Stimulated activated CD4-positive, alpha-beta T cell treated with anti-CD3 and anti-CD28 coated beads, Interleukin-15, amount 100 ng/mL, for 48 hours (primary cell): ENCODE results near the gene NDUFA8.

ENCODE experiments used
- DNase-seq, 2 donors: peaks; one replicate each; pipeline ENCODE4 v3.0.0-alpha.2; 2020; ENCODE audit warnings: low read depth in 2 of 2

Gene NDUFA8

DNA sequence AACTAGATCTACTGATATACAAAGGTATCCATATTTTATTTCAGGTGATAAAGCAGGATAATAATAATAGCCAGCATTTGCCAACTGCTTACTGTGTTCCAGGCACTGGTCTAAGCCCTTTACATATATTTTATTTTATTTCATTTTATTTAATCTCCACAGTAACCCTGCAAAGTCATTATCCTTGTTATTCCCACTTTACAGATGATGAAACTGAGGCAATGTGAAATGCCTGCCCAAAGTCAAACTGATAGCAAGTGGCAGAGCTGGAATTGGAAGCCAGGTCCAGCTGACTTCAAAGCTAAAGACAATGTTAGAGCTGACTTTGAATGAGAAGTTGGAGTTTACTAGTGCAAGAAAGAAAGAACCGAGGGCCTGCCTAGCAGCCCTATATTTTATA lies 25.0 kb upstream of the NDUFA8 start:
- no peak for DNase-seq

- DNase-seq = no peak
Observed at GRCh38 chr9:122183501-122183900, 23.9 kb upstream of the NDUFA8 start.

DNA sequence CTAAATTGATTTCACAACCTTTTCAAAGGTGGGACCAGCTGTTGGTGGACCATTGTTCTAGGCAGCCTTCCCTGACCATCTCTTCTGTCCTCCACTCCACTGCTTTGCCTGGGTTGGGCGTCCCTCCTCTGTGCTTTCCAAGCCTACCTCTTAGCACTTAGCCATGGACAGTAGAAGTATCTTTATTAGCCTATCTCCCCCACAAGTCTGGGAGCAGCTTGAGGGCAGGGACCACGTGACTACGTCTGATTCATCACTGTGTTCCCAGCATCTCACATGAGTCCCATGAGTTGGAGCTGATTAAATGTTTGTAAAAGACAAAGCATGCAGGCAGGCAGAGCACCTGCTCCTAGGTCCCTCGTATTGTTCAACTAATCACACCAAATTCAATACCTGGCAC lies 21.1 kb upstream of the NDUFA8 start:
- DNase-seq = no peak

DNA sequence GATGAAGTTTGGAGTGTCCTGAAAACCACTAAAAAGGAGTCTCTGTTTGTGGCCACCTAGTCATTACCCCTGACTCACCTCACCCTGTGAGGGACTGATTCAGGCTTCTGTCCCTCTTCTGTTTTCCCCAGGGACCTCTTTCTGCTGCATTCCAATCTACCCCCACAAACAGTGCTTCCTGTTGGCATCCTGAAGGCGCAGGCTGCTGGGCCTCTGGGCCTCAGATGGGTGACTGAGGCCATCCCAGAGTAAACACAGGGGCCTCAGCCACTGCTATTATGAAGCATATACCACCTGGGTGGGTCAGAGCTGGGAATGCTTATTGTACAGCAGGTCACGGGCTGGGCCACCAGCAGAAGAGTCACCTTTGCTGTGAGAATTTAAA lies 20.1 kb upstream of the NDUFA8 start:
- DNase-seq = no peak

GRCh38 chr9:122179054-122179689 lies 19.6 kb upstream of the NDUFA8 start:
- DNase-seq = no peak

DNA sequence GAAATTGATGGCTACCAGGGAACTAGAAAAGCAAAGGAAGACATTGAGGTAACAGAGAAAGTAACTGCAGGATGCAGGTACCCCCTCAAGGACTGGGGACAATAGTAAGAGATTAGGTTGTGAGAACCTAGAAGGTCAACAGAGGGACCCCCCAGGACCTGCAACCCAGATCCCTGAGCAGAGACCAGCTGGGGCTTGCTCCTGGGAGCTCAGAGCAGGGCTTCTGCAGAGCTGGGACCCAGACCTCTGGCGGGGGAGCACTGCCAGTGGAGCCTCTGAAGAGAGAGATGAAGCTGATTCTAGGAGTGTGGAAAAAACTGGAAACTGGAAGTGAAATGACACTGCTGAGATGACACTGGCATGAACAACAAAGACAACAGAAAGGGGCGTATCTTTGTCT lies 17.3 kb upstream of the NDUFA8 start:
- DNase-seq = no peak

- DNase-seq = no peak
Observed at GRCh38 chr9:122173670-122174069, 14.1 kb upstream of the NDUFA8 start.

DNA sequence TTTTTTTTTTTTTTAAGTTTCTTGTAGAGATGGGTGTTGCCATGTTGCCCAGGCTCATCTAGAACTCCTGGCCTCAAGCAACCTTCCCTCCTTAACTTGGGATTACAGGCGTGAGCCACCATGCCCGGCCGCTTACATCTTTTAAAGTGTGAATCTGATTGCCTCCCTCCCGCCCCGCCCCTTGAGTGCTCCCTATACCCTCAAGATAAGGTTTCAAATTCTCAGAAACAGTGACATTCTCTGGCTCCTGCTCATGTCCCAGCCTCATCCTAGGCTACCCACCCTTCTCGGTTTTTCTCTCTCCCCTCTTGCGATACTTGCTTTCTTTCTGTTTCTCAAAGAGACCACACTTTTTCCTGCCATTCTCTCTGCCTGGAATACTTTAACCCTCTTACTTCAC lies 12.6 kb upstream of the NDUFA8 start:
- no peak for DNase-seq

DNA sequence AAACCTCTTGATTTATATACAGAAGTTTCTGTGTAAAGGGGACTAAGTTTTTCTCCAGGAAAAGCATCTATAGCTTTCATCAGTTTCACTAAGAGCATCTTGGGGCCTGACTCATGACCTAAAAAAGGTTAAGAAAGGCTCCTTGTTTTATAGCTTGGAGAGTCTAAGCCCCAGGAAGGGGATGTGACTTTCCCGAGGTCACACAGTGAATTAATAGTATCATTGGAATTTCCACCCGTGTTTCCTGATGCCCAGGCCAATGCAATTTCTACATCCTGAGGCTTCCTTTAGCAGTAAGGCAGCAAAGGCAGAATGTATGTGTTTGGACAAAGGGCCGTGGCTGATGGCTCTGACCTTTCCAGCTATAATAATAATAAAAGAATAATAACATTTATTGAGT lies 8.8 kb upstream of the NDUFA8 start:
- DNase-seq = no peak

DNA sequence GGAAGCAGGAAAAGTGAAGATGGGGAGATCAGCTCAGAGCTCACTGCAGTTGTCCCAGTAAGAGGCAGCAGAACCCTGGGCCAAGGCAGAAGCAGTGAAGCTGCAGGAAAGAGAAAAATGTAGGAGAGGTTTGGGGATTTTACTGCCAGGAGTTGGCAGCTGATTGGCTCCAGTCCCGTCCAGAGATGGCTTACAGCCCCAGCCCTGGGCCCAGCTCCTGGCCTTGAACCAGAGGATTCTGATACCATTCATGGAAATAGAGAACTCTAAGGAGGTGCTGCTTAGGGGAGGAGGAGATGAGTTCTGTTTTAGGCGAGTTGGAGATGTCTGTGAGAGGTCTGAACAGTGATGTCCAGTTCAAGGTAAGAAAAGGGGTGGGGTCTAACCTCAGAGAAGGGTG lies 4.7 kb upstream of the NDUFA8 start:
- DNase-seq = no peak

GRCh38 chr9:122162415-122162814 lies 2.8 kb upstream of the NDUFA8 start:
- DNase-seq = no peak

GRCh38 chr9:122159925-122160246 lies 307 bp upstream of the NDUFA8 start:
- no peak for DNase-seq

DNA sequence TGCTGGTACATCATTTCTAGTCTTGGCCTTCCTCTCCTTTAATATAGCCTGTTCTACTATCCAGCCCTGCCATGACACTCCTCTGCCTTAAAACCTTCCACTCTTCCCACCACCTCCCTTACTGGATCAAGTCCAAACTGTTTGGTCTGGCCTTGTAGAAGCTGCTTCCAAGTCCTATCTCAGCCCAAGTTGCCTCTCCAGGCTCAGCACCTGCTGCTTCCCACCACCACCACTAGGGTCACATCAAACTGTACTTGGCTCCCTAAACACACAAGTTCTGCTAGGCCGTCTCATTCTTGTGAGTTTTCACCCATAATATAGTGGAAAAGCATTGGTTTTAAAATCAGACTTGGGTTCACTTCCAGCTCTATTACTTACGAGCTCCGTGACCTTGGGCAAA lies 1.4 kb downstream of the NDUFA8 start:
- no peak for DNase-seq

- no peak for DNase-seq
Observed at GRCh38 chr9:122155796-122156195, 3.8 kb downstream of the NDUFA8 start.

DNA sequence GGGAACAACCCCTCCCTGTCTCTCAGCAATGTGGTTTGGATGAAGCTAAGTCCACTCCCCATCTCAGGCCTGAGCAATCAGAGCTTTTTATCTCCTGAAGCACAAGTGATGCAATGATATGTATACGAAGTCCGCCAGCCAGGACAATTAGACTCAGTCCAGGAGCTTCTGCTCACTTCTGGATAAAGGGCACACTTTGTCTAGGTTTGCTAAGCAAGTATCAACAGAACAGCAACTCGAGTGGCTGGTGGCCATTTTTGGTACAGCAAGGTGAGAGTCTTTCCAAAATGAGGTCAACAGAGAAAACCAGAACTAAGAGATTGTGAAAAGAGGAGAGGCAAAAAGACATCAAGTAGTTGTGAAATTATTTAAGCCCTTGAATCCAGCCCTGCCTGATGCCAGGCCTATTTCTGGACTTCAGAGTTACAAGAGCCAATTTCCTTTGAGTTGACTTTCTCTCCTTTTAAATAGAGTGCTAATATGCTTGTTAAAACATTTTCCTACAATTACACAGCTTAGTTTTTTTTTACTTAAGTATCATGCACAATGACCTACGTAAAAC lies 8.2 kb downstream of the NDUFA8 start:
- DNase-seq = no peak

DNA sequence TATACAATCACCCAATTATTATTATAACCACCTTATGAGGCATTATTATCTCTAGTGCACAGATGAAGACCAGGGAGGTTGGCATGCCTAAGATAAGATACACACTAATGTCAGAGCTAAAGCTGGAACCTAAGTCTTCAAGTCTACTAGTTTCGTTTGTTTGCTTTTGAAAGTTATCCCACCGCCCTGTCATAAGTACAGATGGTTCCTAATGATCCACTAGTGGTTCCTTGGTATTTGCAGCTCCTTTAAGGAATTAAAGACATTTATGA lies 14.1 kb downstream of the NDUFA8 start:
- DNase-seq = no peak

- no peak for DNase-seq
Observed at GRCh38 chr9:122144836-122145591, 14.6 kb downstream of the NDUFA8 start.

- no peak for DNase-seq
Observed at GRCh38 chr9:122143876-122144405, 15.6 kb downstream of the NDUFA8 start.

- DNase-seq = no peak
Observed at GRCh38 chr9:122143296-122143695, 16.3 kb downstream of the NDUFA8 start.

GRCh38 chr9:122141671-122142070 lies 17.9 kb downstream of the NDUFA8 start:
- no peak for DNase-seq

DNA sequence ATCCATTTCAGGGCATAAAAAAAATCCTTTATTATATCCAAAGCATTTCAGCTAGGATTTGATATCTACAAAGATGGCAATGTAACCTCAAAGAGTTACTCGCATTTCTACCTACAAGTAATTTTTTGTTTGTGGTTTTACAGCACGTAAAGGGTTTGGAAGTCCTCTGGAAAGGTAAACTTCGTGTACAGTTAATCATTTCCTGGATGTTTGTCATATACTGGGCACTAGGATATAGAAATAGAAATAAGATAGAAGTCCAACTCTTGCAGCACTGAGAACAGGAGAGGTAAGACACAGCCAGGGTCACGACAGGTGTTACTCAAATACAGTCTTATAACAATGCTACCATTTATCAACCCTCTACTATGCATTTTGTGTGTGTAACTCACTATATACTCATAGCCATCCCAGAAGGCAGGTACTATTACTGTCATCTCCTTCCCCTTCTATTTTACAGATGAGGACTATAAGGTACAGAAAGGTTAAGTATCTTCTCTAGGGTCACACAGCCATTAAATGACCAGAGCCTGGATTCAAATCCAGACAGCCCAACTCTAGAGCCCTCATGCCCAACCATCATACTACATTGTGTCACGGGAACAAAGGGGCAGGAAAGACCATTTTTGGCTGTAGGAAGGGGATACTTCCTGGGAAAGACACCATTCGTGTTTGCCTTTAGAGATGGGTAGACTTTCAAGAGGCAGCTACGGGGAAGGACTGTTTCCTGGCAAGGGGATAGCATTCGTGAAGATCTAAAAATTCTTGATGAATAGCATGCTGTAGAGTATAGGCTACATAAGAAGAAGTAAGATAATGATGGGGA lies 19.0 kb downstream of the NDUFA8 start:
- DNase-seq = no peak

- DNase-seq = no peak
Observed at GRCh38 chr9:122138560-122139268, 20.9 kb downstream of the NDUFA8 start.
